A549 (cell line): Measurements from ENCODE around the gene CETN2. TPM values are rescaled to one million over a fixed set of nuclear protein-coding genes. Genes with fewer than 3 reads are reported as not detected.

Source experiments
- ATAC-seq, 2 experiments: fragments of 200-7000 bp in 1 of 2; fragments of >200 bp in 1 of 2; cut with Nextera tagmentation in 1 of 2; cut with Tn5 transposase in 1 of 2; 3 replicates each; pipeline versions ENCODE4 v1.8.0 to v1.9.1; 2018 to 2020; ENCODE audit warnings: mild to moderate bottlenecking in 1 of 2, moderate library complexity in 1 of 2
- CTCF ChIA-PET: fragments of 300-600 bp; sonication (Branson Sonifier 250); formaldehyde crosslinking; extraction: SDS; loops from one replicate; lab custom pipeline; 2021; ENCODE audit warnings: antibody characterized with exemption, inconsistent platforms; lab: Yijun Ruan, JAX
- POLR2A ChIA-PET: fragments of 350-600 bp; formaldehyde crosslinking; extraction: SDS; loops from one replicate; lab custom pipeline; 2021; ENCODE audit warnings: antibody characterized with exemption, inconsistent platforms; lab: Yijun Ruan, JAX
- DNase-seq, 2 experiments: peaks; one replicate each; pipeline versions ENCODE4 v3.0.0 to v3.0.0-alpha.2; 2011 to 2016; ENCODE audit warnings: low read depth in 1 of 2, low spot score in 1 of 2
- FAIRE-seq: peaks from 2 replicates; lab custom pipeline; 2011; peaks lifted over from hg19 to GRCh38; lab: Jason Lieb, UNC
- H3K27ac ChIP-seq, 2 experiments: fragments of >200 bp; sonication (Bioruptor Twin); formaldehyde crosslinking; 3 replicates each; pipeline ENCODE4 v1.5.1; 2016 to 2017
- H3K4me1 ChIP-seq: fragments of >200 bp; sonication (Bioruptor Twin); formaldehyde crosslinking; 3 replicates; pipeline ENCODE4 v1.6.1; 2016
- H3K4me2 ChIP-seq: fragments of >200 bp; sonication (Bioruptor Twin); formaldehyde crosslinking; 3 replicates; pipeline ENCODE4 v1.6.1; 2016
- H3K4me3 ChIP-seq: fragments of >200 bp; sonication (Bioruptor Twin); formaldehyde crosslinking; 3 replicates; pipeline ENCODE4 v1.5.1; 2016
- H3K9me3 ChIP-seq: fragments of >200 bp; sonication (Bioruptor Twin); formaldehyde crosslinking; 3 replicates; pipeline ENCODE4 v1.6.1; 2016
- BCL3 ChIP-seq: fragments of >200 bp; sonication (Bioruptor Twin); formaldehyde crosslinking; IDR thresholded peaks from 3 replicates; pipeline ENCODE4 v1.6.1; 2016
- CBX8 ChIP-seq: fragments of 200-600 bp; sonication (generic); IDR thresholded peaks from 2 replicates; pipeline ENCODE4 v1.6.1; 2016
- CHD4 ChIP-seq: fragments of 200-600 bp; sonication (generic); IDR thresholded peaks from 2 replicates; pipeline ENCODE4 v1.6.1; 2016; ENCODE audit warnings: antibody characterized with exemption, mild to moderate bottlenecking, borderline replicate concordance
- CTCF ChIP-seq: fragments of >200 bp; sonication (Bioruptor Twin); formaldehyde crosslinking; IDR thresholded peaks from 3 replicates; pipeline ENCODE4 v1.5.1; 2016
- EHMT2 ChIP-seq: fragments of 200-600 bp; sonication (generic); IDR thresholded peaks from 2 replicates; pipeline ENCODE4 v1.6.1; 2016; ENCODE audit warnings: antibody characterized with exemption, low read depth, mild to moderate bottlenecking, moderate library complexity
- HDAC2 ChIP-seq: fragments of 200-600 bp; sonication (generic); IDR thresholded peaks from 2 replicates; pipeline ENCODE4 v1.6.1; 2016
- JUNB ChIP-seq: fragments of >200 bp; sonication (Bioruptor Twin); formaldehyde crosslinking; IDR thresholded peaks from 2 replicates; pipeline ENCODE4 v1.6.1; 2016
- MAZ ChIP-seq: fragments of 150-350 bp; IDR thresholded peaks from 2 replicates; pipeline ENCODE4 v1.6.1; 2014; ENCODE audit warnings: antibody characterized with exemption, low read depth, low read length, borderline replicate concordance
- NPAS2 ChIP-seq: fragments of 250-450 bp; sonication (Bioruptor Pico); IDR thresholded peaks from 2 replicates; pipeline ENCODE4 v1.8.0; 2022; ENCODE audit warnings: mild to moderate bottlenecking, moderate library complexity, borderline replicate concordance
- PHF8 ChIP-seq: fragments of 200-600 bp; sonication (generic); IDR thresholded peaks from 2 replicates; pipeline ENCODE4 v1.6.1; 2016; ENCODE audit warnings: low read depth, mild to moderate bottlenecking, antibody characterized with exemption, moderate library complexity, borderline replicate concordance
- POLR2AphosphoS2 ChIP-seq: conservative IDR thresholded peaks from 2 replicates; pipeline ENCODE4 v1.6.1; 2012; ENCODE audit warnings: low read length, improper control_type of control experiment, inconsistent platforms
- RAD21 ChIP-seq, 2 experiments: fragments of >200 bp in 1 of 2; sonication (Bioruptor Twin) in 1 of 2; formaldehyde crosslinking in 1 of 2; IDR thresholded peaks in 1 of 2; conservative IDR thresholded peaks in 1 of 2; 2 replicates in 1 of 2; 3 replicates in 1 of 2; pipeline ENCODE4 v1.6.1; 2012 to 2018; ENCODE audit warnings: inconsistent platforms in 1 of 2
- SMC3 ChIP-seq: fragments of >200 bp; sonication (Bioruptor Twin); formaldehyde crosslinking; IDR thresholded peaks from 3 replicates; pipeline ENCODE4 v1.6.1; 2018; ENCODE audit warnings: inconsistent platforms
- ZC3H11A ChIP-seq: fragments of 450-650 bp; IDR thresholded peaks from 2 replicates; pipeline ENCODE4 v1.6.1; 2014; ENCODE audit warnings: antibody characterized with exemption, mild to moderate bottlenecking
- WGBS: methylation state at CpG from one replicate; pipeline ENCODE4 v1.1.6; 2017; ENCODE audit errors: missing lambda C conversion rate; 5-methylcytosine and 5-hydroxymethylcytosine counted together
- polyA plus RNA-seq, 4 experiments: library from polyadenylated mRNA; depleted of rRNA in 3 of 4; stranded (reverse); fragments of >200 nt; fragmentation: RNase III in 1 of 4; extraction: RNeasy Plus Mini Kit Qiagen cat#74134 plus additional on column Dnase treatment in 1 of 4; gene quantifications; 2 replicates in 3 of 4; 3 replicates in 1 of 4; pipeline ENCODE4 v1.2.3, GENCODE V29; 2011 to 2017
- TF ChIP-seq, protein P1 (sequence below): fragments of 450-650 bp; IDR thresholded peaks from 2 replicates; pipeline ENCODE4 v1.6.1; 2014; ENCODE audit warnings: antibody characterized with exemption

CETN2 gene
- polyA plus RNA-seq, 2 of the 4 experiments (the other 2 are of a cell fraction), result 69.2 to 82.6 TPM

- peak; percentile 66 to 85; a peak in 3 of 6 replicates for ATAC-seq
- FAIRE-seq, result no peak
- H3K4me1 ChIP-seq, result no peaks in the 10 kb centered on the region
- 6% methylated on average over 6 of the region's 6 CpGs for WGBS
- TF ChIP-seq PHF8 (no peak), CTCF (peak; percentile 65), ZC3H11A (no peak), RAD21 (conservative IDR thresholded peaks at IDR 0.05 in 1 of 2, IDR thresholded peaks at IDR 0.05 in 1 of 2) (peak; percentile 73 to 74), SMC3 (peak; percentile 73)
- H3K4me2 ChIP-seq, result no peak overlapping the region; the same call in 2 of the 3 replicates
- POLR2A ChIA-PET, result no interaction called here
- no peak overlapping the region for H3K4me3 ChIP-seq
- H3K9me3 ChIP-seq, result no peaks in the 10 kb centered on the region
- peak in 1 of 2 experiments; percentile 38 for DNase-seq
- CTCF ChIA-PET, result interaction anchor here (0.7 to 2.7 kb wide), 12 partner anchors 8 to 1111 kb away, joined by 3 to 10 read pairs (median 3); partner anchors contain the start of genes CETN2 and NSDHL
- H3K27ac ChIP-seq, result no peak overlapping the region
These were observed 13.3 kb downstream of the CETN2 start for GRCh38 chrX:152817078-152817764.

GRCh38 chrX:152814048-152814447, 16.5 kb downstream of the CETN2 start:
- TF ChIP-seq CBX8 (no peak), ZC3H11A (no peak), EHMT2 (no peak), POLR2AphosphoS2 (no peak)
- no peak overlapping the region for H3K4me2 ChIP-seq
- ChIA-PET POLR2A (no interaction called here), CTCF (interaction anchor here (1.5 to 2.6 kb wide), 2 partner anchors 7 to 1064 kb away, joined by 4 to 13 read pairs; no protein-coding TSS in a partner anchor)
- H3K27ac ChIP-seq, result no peak overlapping the region
- ATAC-seq (no peak), DNase-seq (no peak), FAIRE-seq (no peak)
- H3K9me3 ChIP-seq, result no peaks in the 10 kb centered on the region
- H3K4me3 ChIP-seq, result no peak overlapping the region
- 27% methylated on average over 5 of the region's 5 CpGs for WGBS
- H3K4me1 ChIP-seq, result no peaks in the 10 kb centered on the region

GRCh38 chrX:152813206-152813605, 17.4 kb downstream of the CETN2 start:
- DNase-seq (no peak), FAIRE-seq (no peak), ATAC-seq (0 out of 6 replicates have a peak, but pooled peaks of 1 of the 2 experiments have one; percentile 24)
- POLR2A ChIA-PET, result no interaction called here
- Histone ChIP-seq H3K4me1 (no peaks in the 10 kb centered on the region), H3K27ac (no peak overlapping the region), H3K4me2 (no peak overlapping the region), H3K9me3 (no peaks in the 10 kb centered on the region), H3K4me3 (no peak overlapping the region)
- CTCF ChIA-PET, result interaction anchor here (1.5 to 2.6 kb wide), 2 partner anchors 8 to 1063 kb away, joined by 4 to 13 read pairs; no protein-coding TSS in a partner anchor
- TF ChIP-seq NPAS2 (CRISPR knock-in tag) (no peak), CHD4 (no peak), MAZ (no peak), POLR2AphosphoS2 (no peak), PHF8 (no peak), HDAC2 (no peak), BCL3 (no peak), JUNB (no peak)
- TF ChIP-seq, protein P1, sequence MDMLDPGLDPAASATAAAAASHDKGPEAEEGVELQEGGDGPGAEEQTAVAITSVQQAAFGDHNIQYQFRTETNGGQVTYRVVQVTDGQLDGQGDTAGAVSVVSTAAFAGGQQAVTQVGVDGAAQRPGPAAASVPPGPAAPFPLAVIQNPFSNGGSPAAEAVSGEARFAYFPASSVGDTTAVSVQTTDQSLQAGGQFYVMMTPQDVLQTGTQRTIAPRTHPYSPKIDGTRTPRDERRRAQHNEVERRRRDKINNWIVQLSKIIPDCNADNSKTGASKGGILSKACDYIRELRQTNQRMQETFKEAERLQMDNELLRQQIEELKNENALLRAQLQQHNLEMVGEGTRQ, result no peak
- WGBS, result 58% methylated on average over 5 of the region's 5 CpGs
